Loucy (cell line): ENCODE data around the gene AXDND1.

Experiments
- H2AFZ ChIP-seq: fragments of 200-600 bp; sonication (generic); 2 replicates; pipeline ENCODE4 v1.6.0; 2016; ENCODE audit warnings: antibody characterized with exemption, mild to moderate bottlenecking, low read length, moderate library complexity
- H3F3A ChIP-seq: fragments of 200-600 bp; 2 replicates; pipeline ENCODE4 v1.6.0; 2016; ENCODE audit warnings: antibody characterized with exemption, low read depth, mild to moderate bottlenecking
- H3K27me3 ChIP-seq: fragments of 200-600 bp; sonication (generic); 2 replicates; pipeline ENCODE4 v1.6.1; 2014; ENCODE audit warnings: low read length, mild to moderate bottlenecking; ENCODE audit not compliant: insufficient read depth, poor library complexity, severe bottlenecking
- H3K36me3 ChIP-seq: fragments of 200-600 bp; sonication (generic); 2 replicates; pipeline ENCODE4 v1.6.1; 2016; ENCODE audit warnings: low read length; ENCODE audit not compliant: insufficient read depth
- H3K4me1 ChIP-seq: fragments of 200-600 bp; sonication (generic); 2 replicates; pipeline ENCODE4 v1.5.1; 2014; ENCODE audit warnings: low read length, mild to moderate bottlenecking; ENCODE audit not compliant: insufficient read depth, poor library complexity, severe bottlenecking
- H3K4me2 ChIP-seq: fragments of 200-600 bp; sonication (generic); 2 replicates; pipeline ENCODE4 v1.6.0; 2014; ENCODE audit warnings: antibody characterized with exemption, low read length, low read depth, mild to moderate bottlenecking; ENCODE audit not compliant: poor library complexity, severe bottlenecking
- H3K4me3 ChIP-seq: fragments of 200-600 bp; sonication (generic); 2 replicates; pipeline ENCODE4 v1.5.1; 2014; ENCODE audit warnings: low read length, mild to moderate bottlenecking, mixed read lengths; ENCODE audit not compliant: poor library complexity, severe bottlenecking
- H3K79me2 ChIP-seq: fragments of 200-600 bp; sonication (generic); 2 replicates; pipeline ENCODE4 v1.6.1; 2014; ENCODE audit warnings: low read length; ENCODE audit not compliant: insufficient read depth
- H3K9ac ChIP-seq: fragments of 200-600 bp; sonication (generic); 2 replicates; pipeline ENCODE4 v1.6.0; 2014; ENCODE audit warnings: mild to moderate bottlenecking, low read depth, low read length, moderate library complexity; ENCODE audit not compliant: poor library complexity, severe bottlenecking
- H3K9me2 ChIP-seq: fragments of 200-600 bp; sonication (generic); replicated peaks from 2 replicates; pipeline ENCODE4 v1.6.1; 2016; ENCODE audit warnings: low read depth, low read length, mixed read lengths
- H3K9me3 ChIP-seq: fragments of 200-600 bp; sonication (generic); 2 replicates; pipeline ENCODE4 v1.6.1; 2014; ENCODE audit warnings: mild to moderate bottlenecking, antibody characterized with exemption, low read length, low read depth; ENCODE audit not compliant: insufficient read depth
- H4K20me1 ChIP-seq: fragments of 200-600 bp; sonication (generic); 2 replicates; pipeline ENCODE4 v1.6.0; 2014; ENCODE audit warnings: antibody characterized with exemption, low read length, mild to moderate bottlenecking; ENCODE audit not compliant: insufficient read depth, poor library complexity, severe bottlenecking
- CTCF ChIP-seq: fragments of 200-600 bp; sonication (generic); conservative IDR thresholded peaks from 2 replicates; pipeline ENCODE4 v1.5.1; 2014; ENCODE audit warnings: mild to moderate bottlenecking, antibody characterized with exemption, low read length
- EZH2phosphoT487 ChIP-seq: fragments of 200-600 bp; IDR thresholded peaks from 2 replicates; pipeline ENCODE4 v1.6.1; 2018; ENCODE audit warnings: antibody characterized with exemption, mild to moderate bottlenecking, moderate library complexity, borderline replicate concordance

The AXDND1 gene

GRCh38 chr1:179340918-179341317 is 24.9 kb upstream of the AXDND1 start:
- Histone ChIP-seq H3K9ac (no peak overlapping the region), H3K4me2 (no peak overlapping the region), H3K79me2 (no peaks in the 10 kb centered on the region), H3K36me3 (peaks cover 68% of the 10 kb centered on the region), H3K4me3 (no peak overlapping the region), H3K27me3 (no peaks in the 10 kb centered on the region), H4K20me1 (no peaks in the 10 kb centered on the region), H3K9me3 (no peaks in the 10 kb centered on the region), H3K4me1 (no peaks in the 10 kb centered on the region), H2AFZ (no peak overlapping the region), H3F3A (no peaks in the 10 kb centered on the region), H3K9me2 (no peaks in the 10 kb centered on the region)
- TF ChIP-seq CTCF (no peak), EZH2phosphoT487 (no peak)

GRCh38 chr1:179341943-179342547 is 23.7 kb upstream of the AXDND1 start:
- TF ChIP-seq EZH2phosphoT487 (no peak), CTCF (no peak)
- Histone ChIP-seq H3K9me3 (no peaks in the 10 kb centered on the region), H3K36me3 (peaks cover 70% of the 10 kb centered on the region), H3K9ac (no peak overlapping the region), H3F3A (no peaks in the 10 kb centered on the region), H3K9me2 (no peaks in the 10 kb centered on the region), H3K4me1 (no peaks in the 10 kb centered on the region), H3K4me3 (no peak overlapping the region), H4K20me1 (no peaks in the 10 kb centered on the region), H3K27me3 (no peaks in the 10 kb centered on the region), H3K79me2 (no peaks in the 10 kb centered on the region), H2AFZ (no peak overlapping the region), H3K4me2 (no peak overlapping the region)

- Histone ChIP-seq H3K9me2 (no peaks in the 10 kb centered on the region), H3K4me1 (no peaks in the 10 kb centered on the region), H4K20me1 (no peaks in the 10 kb centered on the region), H3F3A (no peaks in the 10 kb centered on the region), H3K4me3 (no peak overlapping the region), H3K4me2 (no peak overlapping the region), H3K36me3 (peaks cover 66% of the 10 kb centered on the region), H3K9ac (no peak overlapping the region), H2AFZ (no peak overlapping the region), H3K9me3 (no peaks in the 10 kb centered on the region), H3K27me3 (no peaks in the 10 kb centered on the region), H3K79me2 (no peaks in the 10 kb centered on the region)
- TF ChIP-seq EZH2phosphoT487 (no peak), CTCF (no peak)
These were observed 22.9 kb upstream of the AXDND1 start for GRCh38 chr1:179342740-179343404.
